Activated naive CD8-positive, alpha-beta T cell treated with anti-CD3 and anti-CD28 coated beads for 36 hours (primary cell): ENCODE results near the gene PRKCA. TPM values are rescaled to one million over a fixed set of nuclear protein-coding genes. Genes with fewer than 3 reads are reported as not detected.

Experiments used
- DNase-seq: peaks from one replicate; pipeline ENCODE4 v3.0.0; 2021
- H3K27ac Mint-ChIP-seq: one replicate; pipeline ENCODE4 v1.8.0; 2022; ENCODE audit warnings: mild to moderate bottlenecking, moderate library complexity, mixed read lengths
- H3K27me3 Mint-ChIP-seq: one replicate; pipeline ENCODE4 v1.8.0; 2022; ENCODE audit warnings: mild to moderate bottlenecking, mixed read lengths
- H3K36me3 Mint-ChIP-seq: one replicate; pipeline ENCODE4 v1.8.0; 2021; ENCODE audit warnings: mild to moderate bottlenecking, mixed read lengths
- H3K4me1 Mint-ChIP-seq: one replicate; pipeline ENCODE4 v1.8.0; 2021; ENCODE audit warnings: mixed read lengths
- H3K4me3 Mint-ChIP-seq: one replicate; pipeline ENCODE4 v1.8.0; 2022; ENCODE audit warnings: mild to moderate bottlenecking, moderate library complexity, mixed read lengths
- H3K9me3 Mint-ChIP-seq: one replicate; pipeline ENCODE4 v1.8.0; 2022; ENCODE audit warnings: mixed read lengths
- total RNA-seq, 2 experiments: library from RNA; stranded (reverse); gene quantifications; one replicate each; pipeline ENCODE4 v1.2.3, GENCODE V29; 2021

Gene PRKCA
- total RNA-seq, 2 experiments from 2014 or later, result 63.5 to 65.8 TPM

DNA sequence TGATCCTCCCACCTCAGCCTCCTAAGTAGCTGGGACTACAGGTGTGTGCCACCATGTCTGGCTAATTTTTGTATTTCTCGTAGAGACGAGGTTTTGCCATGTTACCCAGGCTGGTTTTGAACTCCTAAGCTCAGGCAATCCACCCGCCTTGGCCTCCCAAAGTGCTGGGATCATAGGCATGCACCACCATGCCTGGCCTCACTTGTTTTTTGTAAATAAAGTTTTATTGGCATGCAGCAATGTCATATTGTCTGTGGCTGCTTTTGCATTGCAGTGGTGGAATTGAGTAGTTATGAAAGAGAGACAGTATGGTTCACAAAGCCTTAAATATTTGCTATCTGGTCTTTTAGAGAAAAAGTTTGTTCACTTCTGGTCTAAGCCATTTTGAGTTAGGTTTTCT, 124.7 kb downstream of the PRKCA start:
- peaks cover 61% of the 10 kb centered on the region for H3K4me1 Mint-ChIP-seq
- H3K27ac Mint-ChIP-seq, result peak overlapping the region; percentile 31
- no peaks in the 10 kb centered on the region for H3K9me3 Mint-ChIP-seq
- H3K36me3 Mint-ChIP-seq, result peaks cover 33% of the 10 kb centered on the region
- no peaks in the 10 kb centered on the region for H3K27me3 Mint-ChIP-seq
- DNase-seq, result no peak
- no peak overlapping the region for H3K4me3 Mint-ChIP-seq

DNA sequence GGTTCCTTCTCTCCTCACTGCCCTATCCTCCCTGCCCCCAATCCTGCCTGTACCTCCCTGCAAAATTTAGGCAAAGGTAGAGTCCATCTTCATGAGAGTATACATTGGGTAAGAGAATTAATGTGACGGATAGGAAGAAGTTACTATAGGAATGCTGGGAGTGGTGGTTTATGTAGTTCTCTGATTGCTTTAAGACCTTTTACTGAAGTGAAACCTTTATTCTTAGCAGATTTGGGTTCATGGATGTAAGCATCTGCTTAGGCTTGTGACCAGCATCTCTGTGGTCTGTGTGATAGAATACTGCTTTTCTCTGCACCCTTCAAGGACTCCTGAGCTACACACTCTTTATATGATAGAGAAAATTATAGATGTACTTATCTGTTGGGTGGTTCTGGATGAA, 127.3 kb downstream of the PRKCA start:
- H3K9me3 Mint-ChIP-seq, result no peaks in the 10 kb centered on the region
- H3K4me1 Mint-ChIP-seq, result peaks cover 64% of the 10 kb centered on the region
- H3K27ac Mint-ChIP-seq, result no peak overlapping the region
- H3K4me3 Mint-ChIP-seq, result no peak overlapping the region
- H3K27me3 Mint-ChIP-seq, result no peaks in the 10 kb centered on the region
- DNase-seq, result no peak
- H3K36me3 Mint-ChIP-seq, result peaks cover 29% of the 10 kb centered on the region

DNA sequence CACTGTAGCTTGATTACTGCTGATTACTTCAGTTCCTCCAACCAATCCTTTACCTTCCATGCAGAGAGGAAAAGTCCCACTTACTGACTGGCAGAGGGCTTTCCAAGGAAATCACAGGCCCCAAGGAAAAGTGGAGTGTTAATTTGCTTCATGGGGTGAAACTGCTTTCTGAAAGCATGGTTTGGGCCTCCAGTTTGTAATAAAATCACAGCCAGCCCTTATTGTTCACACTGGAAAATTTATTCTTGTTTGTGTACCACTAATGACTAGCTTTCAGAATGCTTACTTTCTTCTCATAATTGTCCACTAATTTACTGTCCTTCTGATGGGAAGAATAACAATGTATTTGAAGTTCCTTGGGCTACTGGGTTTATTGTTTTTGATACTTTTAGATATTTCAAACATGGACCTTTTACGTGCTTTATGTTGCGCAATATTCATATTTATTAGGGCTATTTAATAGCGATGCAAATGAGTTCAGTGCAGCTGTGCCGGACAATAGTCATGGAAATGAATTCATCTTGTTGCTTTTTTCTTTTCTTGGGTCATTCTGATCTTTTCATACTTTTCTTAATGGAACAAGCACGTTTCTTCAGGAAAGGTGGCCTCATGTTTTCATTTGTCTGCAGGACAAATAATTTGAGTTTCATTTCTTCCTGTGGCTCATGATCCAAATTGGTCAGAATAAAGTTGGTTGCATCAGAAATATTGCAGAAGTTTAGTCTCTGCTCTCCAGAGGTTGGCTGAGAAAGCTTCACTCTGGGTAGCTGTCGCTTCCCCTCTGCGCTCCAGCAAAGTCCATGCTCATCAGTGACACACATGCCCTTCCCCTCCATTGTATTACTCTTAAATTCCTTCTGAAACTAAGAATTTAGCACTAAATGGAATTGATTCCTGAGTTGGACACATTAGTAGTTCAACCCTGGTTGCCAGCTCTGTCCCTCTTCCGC, 128.7 kb downstream of the PRKCA start:
- Mint-ChIP-seq H3K27me3 (no peaks in the 10 kb centered on the region), H3K27ac (no peak overlapping the region), H3K9me3 (no peaks in the 10 kb centered on the region), H3K4me3 (no peak overlapping the region), H3K4me1 (peaks cover 53% of the 10 kb centered on the region), H3K36me3 (peaks cover 17% of the 10 kb centered on the region)
- no peak for DNase-seq

DNA sequence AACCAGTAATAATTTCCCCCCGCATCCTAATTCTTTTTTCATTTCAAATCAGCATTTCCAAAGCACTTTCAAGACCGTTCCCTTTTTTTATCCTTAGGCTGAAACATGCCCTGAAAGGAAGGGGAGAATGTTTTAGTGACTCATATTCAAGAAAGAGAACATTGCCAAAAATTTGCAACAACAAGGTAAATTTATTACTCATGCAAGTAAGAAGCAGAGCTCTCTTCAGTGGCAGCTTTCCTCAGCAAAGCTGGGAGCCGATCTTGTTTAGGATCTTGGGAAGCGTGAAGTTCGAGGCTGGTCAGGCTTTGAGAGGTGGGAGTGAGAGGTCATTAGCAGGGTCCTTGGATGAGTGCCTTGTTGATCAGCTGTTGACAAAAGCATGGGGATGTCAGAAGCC, 129.5 kb downstream of the PRKCA start:
- Mint-ChIP-seq H3K9me3 (no peaks in the 10 kb centered on the region), H3K4me1 (peaks cover 47% of the 10 kb centered on the region), H3K4me3 (no peak overlapping the region), H3K27ac (no peak overlapping the region), H3K27me3 (no peaks in the 10 kb centered on the region), H3K36me3 (peaks cover 14% of the 10 kb centered on the region)
- DNase-seq, result no peak

DNA sequence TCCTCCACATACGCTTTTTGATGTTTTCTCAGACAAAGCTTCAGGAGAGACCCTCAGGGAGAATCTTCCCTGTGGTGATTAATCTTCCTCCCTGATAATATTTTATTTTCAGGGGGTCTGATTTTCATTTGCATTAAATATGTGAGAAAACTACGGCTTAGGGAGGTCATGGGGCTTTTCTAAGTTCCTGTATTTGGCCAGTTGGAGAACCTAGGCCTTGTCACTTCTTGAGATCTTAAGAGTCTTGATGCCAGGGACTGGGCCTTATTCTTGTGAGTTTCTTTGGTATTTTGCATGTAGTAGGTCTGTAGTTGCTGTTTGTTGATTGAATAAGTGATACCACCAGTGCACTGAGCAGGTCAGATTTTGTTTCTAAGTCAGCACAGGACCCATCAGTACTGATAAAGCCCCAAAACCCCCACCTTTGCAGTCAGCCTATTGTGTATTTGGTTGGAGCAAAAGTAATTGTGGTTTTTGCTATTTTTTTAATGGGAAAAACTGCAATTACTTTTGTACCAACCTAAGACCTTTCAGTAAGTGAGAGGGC, 130.1 kb downstream of the PRKCA start:
- H3K27ac Mint-ChIP-seq, result no peak overlapping the region
- H3K4me3 Mint-ChIP-seq, result no peak overlapping the region
- peaks cover 9% of the 10 kb centered on the region for H3K36me3 Mint-ChIP-seq
- no peaks in the 10 kb centered on the region for H3K9me3 Mint-ChIP-seq
- no peak for DNase-seq
- peaks cover 45% of the 10 kb centered on the region for H3K4me1 Mint-ChIP-seq
- no peaks in the 10 kb centered on the region for H3K27me3 Mint-ChIP-seq

DNA sequence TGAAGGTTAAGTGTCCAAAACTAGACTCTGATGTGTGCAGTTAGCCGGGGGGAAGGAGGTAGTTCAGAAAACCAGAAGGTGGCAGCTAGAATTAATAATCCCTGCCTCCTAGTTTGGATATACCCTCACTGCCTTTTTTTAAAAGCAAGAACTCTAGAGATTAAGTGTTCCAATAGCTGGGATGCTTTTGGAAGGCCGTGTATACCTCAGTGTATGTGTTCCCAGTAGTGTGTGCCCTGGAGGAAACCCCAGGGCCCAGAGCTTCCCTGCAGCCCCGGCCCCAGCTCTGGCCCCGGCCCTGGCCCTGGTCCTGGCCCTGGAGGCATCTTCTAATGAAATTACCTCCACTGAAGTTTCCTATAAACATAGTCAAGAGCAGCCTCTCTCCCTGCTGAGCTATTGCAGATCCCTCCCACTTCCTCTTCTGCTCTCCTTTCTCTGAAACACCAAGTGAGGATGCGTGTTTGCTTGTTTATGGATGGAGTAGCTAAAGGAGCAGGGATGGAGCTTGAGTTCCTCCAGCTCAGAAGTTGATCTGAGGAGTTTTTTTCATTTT, 130.7 kb downstream of the PRKCA start:
- Mint-ChIP-seq H3K27me3 (no peaks in the 10 kb centered on the region), H3K36me3 (peaks cover 12% of the 10 kb centered on the region), H3K9me3 (peaks cover 3% of the 10 kb centered on the region), H3K27ac (no peak overlapping the region), H3K4me1 (peaks cover 44% of the 10 kb centered on the region), H3K4me3 (no peak overlapping the region)
- DNase-seq, result no peak

DNA sequence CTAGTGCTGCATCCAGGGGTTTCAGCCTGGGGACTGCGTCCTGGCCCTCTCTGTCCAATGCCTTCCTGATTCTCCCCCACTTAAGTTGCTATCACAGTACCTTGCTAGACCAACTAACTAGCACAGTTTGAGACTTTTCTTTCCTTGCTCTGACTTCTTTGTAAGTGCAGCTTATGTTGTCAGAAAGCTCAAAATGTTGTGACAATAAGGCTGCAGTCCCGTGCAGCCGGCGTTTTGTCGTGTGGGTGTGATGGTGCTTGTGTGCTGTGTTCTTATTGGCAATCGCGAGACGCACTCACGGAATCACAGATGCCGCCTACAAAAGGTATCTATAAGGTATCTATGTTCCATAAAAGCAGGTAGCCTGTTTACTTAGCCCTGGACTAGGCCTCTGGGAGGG, 132.8 kb downstream of the PRKCA start:
- Mint-ChIP-seq H3K9me3 (peaks cover 8% of the 10 kb centered on the region), H3K27ac (no peak overlapping the region), H3K27me3 (no peaks in the 10 kb centered on the region), H3K36me3 (peaks cover 20% of the 10 kb centered on the region), H3K4me1 (peaks cover 42% of the 10 kb centered on the region), H3K4me3 (no peak overlapping the region)
- no peak for DNase-seq

DNA sequence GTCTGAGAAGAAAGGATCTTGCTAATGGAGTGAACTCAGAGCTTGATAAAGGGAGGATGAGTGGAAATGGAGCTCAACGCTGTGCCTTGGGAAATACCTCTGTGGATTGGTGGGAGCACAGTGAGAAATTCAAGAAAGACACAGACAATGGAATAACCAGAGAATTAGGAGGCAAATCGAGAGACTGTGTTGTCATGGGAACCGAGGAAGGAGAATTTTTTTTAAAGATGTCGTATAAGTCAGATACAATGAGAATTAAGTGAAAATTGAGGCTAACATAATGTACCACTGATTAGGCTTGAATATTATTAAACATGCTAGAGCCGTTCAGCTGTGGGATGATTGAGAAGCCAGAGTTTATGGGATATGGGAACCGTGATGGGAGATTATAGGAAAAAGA, 134.2 kb downstream of the PRKCA start:
- peaks cover 19% of the 10 kb centered on the region for H3K36me3 Mint-ChIP-seq
- no peaks in the 10 kb centered on the region for H3K27me3 Mint-ChIP-seq
- peaks cover 41% of the 10 kb centered on the region for H3K4me1 Mint-ChIP-seq
- no peak overlapping the region for H3K27ac Mint-ChIP-seq
- no peak for DNase-seq
- H3K4me3 Mint-ChIP-seq, result no peak overlapping the region
- H3K9me3 Mint-ChIP-seq, result peaks cover 8% of the 10 kb centered on the region

DNA sequence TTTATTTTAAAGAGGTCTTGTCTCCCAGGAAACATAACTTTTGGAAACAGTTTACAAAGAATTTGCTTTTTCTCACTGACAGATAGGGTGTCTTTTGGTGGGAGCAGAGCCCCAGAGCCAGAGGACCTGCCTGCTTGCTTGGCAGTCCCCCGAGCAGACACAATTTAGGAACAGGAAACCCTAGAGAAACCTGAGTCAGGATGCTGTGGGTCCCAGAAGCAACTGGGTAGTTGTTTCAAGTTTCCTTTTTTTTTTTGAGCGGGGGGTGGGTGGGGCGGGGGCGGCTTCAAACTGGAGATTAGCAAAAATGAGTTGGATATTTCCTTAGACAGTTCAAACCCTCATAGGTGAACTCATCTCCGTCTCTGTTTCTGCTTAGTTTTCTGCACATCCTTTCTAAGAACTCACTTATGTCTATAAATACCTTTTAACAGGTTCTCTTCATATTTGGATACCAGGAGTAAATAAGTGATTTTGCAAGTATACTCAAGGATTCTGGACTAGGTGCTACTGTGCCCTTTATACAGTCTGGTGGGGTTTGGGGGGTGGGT, 135.1 kb downstream of the PRKCA start:
- Mint-ChIP-seq H3K4me1 (peaks cover 38% of the 10 kb centered on the region), H3K4me3 (no peak overlapping the region), H3K36me3 (peaks cover 24% of the 10 kb centered on the region), H3K27ac (peak overlapping the region; percentile 21), H3K9me3 (peaks cover 9% of the 10 kb centered on the region), H3K27me3 (no peaks in the 10 kb centered on the region)
- no peak for DNase-seq

DNA sequence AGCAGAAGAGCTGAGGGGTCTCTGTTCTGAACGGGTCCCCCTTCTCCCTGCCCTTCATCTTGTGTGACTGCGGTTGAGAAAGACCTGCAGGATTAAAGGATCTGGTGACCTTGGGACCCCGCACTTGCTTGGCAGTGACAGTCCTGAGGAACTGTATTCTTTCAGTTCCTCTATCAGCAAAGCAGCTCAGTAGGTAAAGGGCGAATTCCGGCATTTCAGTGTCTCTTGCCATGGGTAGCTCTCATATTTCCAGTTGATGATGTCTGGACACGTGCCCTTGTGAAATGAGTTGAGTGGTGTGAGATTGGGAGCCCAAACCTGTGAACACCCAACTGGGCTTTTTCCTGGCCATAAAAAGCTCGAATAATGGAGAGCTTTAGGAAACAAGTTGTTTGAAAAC, 135.7 kb downstream of the PRKCA start:
- Mint-ChIP-seq H3K4me3 (no peak overlapping the region), H3K9me3 (peaks cover 10% of the 10 kb centered on the region), H3K36me3 (peaks cover 30% of the 10 kb centered on the region), H3K4me1 (peaks cover 37% of the 10 kb centered on the region), H3K27ac (no peak overlapping the region), H3K27me3 (no peaks in the 10 kb centered on the region)
- no peak for DNase-seq

DNA sequence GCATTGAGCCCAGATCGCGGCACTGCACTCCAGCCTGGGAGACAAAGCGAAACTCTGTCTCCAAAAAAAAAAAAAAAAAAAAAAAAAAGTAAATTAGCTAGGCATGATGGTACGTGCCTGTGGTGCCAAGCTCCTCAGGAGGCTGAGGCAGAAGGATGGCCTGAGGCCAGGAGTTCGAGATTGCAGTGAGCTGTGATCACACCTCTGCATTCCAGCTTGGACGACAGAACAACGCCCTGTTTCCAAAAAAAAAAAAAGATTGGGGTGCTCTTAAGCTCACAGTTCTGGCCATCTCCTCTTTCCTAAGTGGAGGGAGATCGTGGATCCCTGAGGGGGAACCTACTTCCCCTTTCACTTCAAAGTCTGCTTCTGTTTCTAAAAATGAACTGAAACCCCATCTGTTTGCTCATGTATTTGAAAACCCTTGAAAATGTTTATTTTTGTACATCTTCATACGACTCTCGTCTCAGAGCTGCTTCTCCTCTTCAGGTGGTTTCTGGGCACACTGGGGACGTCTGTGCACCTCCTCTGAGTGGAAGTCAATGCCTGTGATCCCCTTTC, 138.8 kb downstream of the PRKCA start:
- peaks cover 42% of the 10 kb centered on the region for H3K4me1 Mint-ChIP-seq
- DNase-seq, result no peak
- no peaks in the 10 kb centered on the region for H3K27me3 Mint-ChIP-seq
- peak overlapping the region; percentile 66 for H3K27ac Mint-ChIP-seq
- peaks cover 12% of the 10 kb centered on the region for H3K9me3 Mint-ChIP-seq
- no peak overlapping the region for H3K4me3 Mint-ChIP-seq
- H3K36me3 Mint-ChIP-seq, result peaks cover 56% of the 10 kb centered on the region

DNA sequence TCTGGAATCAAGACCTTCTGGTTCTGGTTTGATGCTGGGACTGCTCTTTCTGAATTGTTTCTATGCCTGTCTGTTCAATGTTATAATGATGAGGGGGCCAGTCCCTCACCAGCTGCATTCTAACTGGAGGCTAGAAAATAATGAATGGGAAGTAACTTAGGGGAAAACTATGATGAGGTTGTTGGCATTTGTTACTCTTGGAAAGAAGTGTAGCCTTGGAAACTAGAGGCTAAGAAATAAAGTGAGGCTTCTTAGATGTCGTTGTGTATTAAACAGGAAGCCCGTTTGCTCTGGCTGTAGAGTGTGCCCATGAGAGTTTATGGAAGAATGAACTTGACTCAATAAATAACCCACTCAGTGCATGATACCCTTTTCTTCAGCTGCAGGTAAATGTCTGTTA, 140.8 kb downstream of the PRKCA start:
- Mint-ChIP-seq H3K27ac (no peak overlapping the region), H3K9me3 (peaks cover 8% of the 10 kb centered on the region), H3K4me3 (no peak overlapping the region), H3K27me3 (no peaks in the 10 kb centered on the region), H3K4me1 (peaks cover 57% of the 10 kb centered on the region), H3K36me3 (peaks cover 58% of the 10 kb centered on the region)
- no peak for DNase-seq

DNA sequence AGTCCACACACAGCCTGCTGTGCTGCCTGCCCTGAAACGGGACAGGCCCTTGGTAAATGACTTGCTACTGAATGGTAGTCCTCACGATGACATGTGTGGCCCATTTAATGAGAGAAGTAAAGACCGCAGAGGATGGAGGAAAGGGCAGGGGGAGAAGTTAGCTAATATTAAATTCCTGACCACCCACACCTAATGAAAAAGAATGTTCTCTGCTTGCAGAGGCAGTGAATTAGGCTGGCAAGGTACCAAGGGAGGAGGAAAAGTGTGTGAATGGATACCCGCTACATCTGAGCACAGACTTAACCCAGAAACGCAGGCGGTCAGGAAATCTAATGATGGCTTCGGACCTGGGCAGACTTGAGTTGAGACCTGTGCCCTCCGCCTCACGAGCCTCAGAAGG, 141.2 kb downstream of the PRKCA start:
- H3K27me3 Mint-ChIP-seq, result no peaks in the 10 kb centered on the region
- H3K4me1 Mint-ChIP-seq, result peaks cover 54% of the 10 kb centered on the region
- H3K9me3 Mint-ChIP-seq, result peaks cover 4% of the 10 kb centered on the region
- DNase-seq, result no peak
- H3K4me3 Mint-ChIP-seq, result no peak overlapping the region
- peaks cover 54% of the 10 kb centered on the region for H3K36me3 Mint-ChIP-seq
- no peak overlapping the region for H3K27ac Mint-ChIP-seq

DNA sequence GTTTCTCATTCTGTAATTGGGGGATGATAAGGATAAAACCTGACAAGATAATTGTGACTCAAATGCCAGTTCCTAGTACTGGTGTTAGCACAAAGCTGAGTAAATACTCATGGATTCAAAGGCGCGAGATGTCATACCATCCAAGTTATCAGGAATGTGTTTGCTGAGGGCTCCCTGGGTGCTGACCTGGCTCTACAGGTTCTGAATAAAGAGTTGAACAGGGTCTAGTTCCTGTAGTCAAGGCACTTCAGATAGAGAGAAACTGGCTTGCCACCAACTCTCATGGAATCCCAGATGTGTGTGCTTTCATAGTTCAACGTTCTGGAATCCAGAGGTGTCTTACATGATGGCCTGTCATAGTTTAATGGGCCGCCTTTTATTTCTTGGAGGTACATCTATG, 141.6 kb downstream of the PRKCA start:
- no peak for DNase-seq
- peaks cover 54% of the 10 kb centered on the region for H3K4me1 Mint-ChIP-seq
- no peak overlapping the region for H3K4me3 Mint-ChIP-seq
- peaks cover 50% of the 10 kb centered on the region for H3K36me3 Mint-ChIP-seq
- H3K9me3 Mint-ChIP-seq, result peaks cover 4% of the 10 kb centered on the region
- H3K27me3 Mint-ChIP-seq, result no peaks in the 10 kb centered on the region
- no peak overlapping the region for H3K27ac Mint-ChIP-seq

DNA sequence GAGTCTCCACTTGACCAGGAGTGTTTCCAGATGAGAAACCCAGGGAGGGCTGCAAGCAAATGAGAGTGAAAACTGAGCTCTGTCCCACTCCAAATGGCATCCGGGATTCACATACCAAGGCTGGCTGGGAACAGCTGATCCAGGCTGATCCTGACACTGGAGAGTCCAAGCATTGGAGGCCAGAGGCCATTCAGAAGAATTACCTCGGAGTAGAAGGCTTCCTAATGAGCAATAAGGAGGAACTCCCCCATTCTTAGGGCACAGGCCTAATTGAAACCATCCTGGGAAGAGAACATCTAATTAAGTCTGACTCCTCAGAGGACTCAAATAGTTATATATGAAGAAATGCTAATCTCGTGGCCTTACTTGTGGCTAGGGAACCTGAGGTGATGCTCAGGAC, 142.8 kb downstream of the PRKCA start:
- Mint-ChIP-seq H3K36me3 (peaks cover 49% of the 10 kb centered on the region), H3K4me1 (peaks cover 63% of the 10 kb centered on the region), H3K4me3 (no peak overlapping the region), H3K9me3 (peaks cover 4% of the 10 kb centered on the region), H3K27ac (no peak overlapping the region), H3K27me3 (no peaks in the 10 kb centered on the region)
- DNase-seq, result no peak
